ENCODE results near the gene THSD7A.

GRCh38 chr7:11604505-11604904 is 227.5 kb downstream of the THSD7A start:
- TF ChIP-seq CTCF (conservative IDR thresholded peaks at IDR 0.05; ENCODE audit: low read depth, low read length) (no peak), RCOR1 (IDR thresholded peaks at IDR 0.05; ENCODE audit: insufficient replicate concordance, low read length) (no peak)

Data from IMR-90 (cell line).